Measurements from ENCODE around the gene RAB10.
"Not testable (repeated sequence)": the region's sequence is repeated elsewhere in the genome, so short reads cannot be mapped to it uniquely, and the experiment has no call there.

RAB10 gene

GRCh38 chr2:26100384-26100783 lies 66.5 kb downstream of the RAB10 start:
- DNase-seq: no peak

DNA sequence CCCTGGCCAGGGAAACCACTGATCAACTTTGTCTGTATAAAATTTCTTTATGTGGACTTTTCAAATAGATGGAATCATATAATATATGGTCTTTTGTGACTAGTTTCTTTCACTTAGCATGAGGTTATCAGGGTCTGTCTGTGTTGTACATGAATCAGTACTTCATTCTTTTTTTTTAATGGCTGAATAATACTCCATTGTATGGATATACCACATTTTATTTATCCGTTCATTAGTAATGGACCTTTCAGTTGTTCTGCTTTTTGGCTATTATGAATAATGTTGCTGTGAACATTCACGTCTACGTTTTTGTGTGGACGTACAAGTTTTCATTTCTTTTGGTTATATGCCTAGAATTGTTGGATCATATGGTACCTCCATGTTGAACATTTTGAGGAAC lies 69.9 kb downstream of the RAB10 start:
- DNase-seq: no peak

- DNase-seq: not testable (repeated sequence)
Observed at GRCh38 chr2:26108701-26109100, 74.8 kb downstream of the RAB10 start.

DNA sequence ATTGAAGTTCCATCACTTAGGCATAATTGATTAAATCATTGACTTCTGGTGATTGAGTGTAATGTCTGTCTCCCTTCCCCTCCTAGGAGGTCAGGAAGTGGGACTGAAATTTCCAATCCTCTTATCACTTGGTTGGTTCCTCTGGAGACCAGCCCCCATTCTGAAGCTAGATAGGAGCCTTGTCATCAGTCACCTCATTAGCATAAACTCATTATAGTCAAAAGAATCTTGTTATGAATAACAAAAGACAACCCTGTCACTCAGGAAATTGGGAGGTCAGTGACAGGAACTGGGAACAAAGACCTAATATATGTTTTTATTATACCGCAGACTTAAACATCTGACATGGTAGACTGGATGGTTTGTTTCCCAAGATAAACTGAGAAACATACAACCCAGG lies 78.3 kb downstream of the RAB10 start:
- no peak for DNase-seq

DNA sequence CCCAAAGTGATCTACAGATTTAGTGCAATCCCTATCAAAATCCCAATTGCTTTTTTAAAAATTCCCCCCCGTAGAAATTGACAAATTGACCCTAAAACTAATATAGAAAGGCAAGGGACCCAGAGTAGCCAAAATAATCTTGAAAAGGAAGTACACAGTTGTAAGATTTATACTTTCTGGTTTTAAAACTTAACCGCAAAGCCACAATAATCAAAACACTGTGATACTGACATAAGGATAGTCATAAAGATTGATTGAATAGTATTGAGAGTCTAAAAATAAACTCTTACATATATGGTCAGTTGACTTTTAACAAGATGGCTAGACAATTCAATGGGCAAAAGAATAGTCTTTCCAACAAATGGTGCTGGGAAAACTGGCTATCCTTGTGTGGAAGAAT lies 80.3 kb downstream of the RAB10 start:
- no peak for DNase-seq

DNA sequence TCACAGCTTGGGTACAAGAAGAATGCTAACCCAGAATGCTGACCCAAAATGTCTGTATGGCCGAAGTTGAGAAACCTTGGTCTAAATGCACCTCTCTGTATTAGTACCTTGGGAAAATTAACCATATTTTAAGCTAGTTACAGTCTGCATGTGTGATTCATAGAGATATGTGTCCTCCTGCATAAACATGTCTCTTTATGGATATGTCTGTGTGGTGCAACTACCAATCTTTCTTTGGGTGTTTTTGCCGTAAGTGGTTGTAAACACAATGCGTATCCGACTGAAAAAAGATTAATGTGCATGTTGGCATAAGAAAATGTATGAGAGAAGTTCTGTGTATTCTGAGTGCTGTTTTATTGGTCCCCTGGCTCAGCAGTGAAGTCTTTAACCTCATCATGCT lies 84.8 kb downstream of the RAB10 start:
- no peak for DNase-seq

GRCh38 chr2:26119521-26119920 lies 85.6 kb downstream of the RAB10 start:
- no peak for DNase-seq

DNA sequence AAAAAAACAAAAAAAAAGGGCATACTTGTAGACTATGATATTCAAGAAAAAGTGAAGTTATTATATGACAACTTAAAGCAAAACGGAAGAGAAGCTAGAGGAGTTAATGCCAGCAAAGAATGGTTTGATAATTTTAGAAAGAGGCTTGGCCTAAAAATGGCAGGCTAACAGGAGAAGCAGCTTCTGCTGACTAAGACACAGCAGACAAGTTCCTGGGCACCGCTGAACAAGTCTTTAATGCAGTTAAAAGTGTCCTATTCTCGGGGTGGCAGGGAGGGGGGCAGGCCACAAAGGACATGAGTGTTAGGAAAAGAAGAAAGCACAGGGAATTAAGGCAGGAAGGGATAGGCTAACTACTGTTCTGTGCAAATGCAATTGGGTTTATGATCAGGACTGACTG lies 88.7 kb downstream of the RAB10 start:
- no peak for DNase-seq

GRCh38 chr2:26123426-26123825 lies 89.5 kb downstream of the RAB10 start:
- DNase-seq: no peak

DNA sequence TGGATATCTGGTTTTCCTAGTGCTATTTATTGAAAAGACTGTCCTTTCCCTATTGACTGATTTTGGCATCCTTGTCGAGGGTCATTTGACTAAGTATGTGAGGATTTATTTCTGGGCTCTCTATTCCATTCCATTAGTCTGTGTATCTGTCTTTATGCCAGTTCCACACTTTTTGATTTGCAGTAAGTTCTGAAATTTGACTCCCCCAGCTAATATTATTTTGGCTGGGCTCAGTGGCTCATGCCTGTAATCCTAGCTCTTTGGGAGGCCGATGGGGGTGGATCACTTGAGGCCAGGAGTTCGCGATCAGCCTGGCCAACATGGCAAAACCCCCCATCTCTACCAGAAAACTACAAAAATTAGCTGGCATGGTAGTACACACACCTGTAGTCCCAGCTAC lies 92.2 kb downstream of the RAB10 start:
- DNase-seq: no peak

DNA sequence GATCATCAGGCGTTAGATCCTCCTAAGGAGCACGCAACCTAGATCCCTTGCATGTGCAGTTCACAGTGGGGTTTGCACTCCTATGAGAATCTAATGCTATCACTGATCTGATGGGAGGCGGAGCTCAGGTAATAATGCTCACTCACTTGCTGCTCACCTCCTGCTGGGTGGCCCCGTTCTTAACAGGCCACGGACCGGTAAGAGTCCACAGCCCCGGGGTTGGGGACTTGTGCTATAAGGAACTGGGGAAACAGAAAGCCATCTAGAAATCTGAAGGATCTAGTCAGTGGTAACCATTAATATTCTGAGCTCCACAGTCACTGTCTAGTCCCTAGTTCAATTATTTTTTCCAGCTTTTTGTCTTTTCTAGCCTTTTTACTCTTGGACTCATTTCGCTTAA lies 94.3 kb downstream of the RAB10 start:
- DNase-seq: no peak

DNA sequence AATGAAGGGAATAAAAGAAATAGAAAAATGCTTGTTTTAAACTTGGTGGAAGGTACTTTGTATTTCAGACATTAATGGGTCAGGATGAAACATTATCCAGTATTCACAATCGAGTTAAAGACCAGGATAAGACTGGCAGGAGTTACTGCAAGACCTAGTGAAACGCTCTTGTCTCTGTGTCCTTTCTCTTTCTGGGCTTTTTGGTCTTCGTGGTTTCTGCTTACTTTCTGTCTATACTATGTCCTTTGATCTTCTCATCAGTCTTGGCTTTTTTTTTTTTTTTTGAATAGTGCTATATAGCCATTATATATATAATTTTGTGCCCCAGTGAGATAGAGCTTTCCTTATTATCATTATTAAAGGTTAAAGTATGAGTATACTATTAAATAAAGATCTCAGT lies 96.9 kb downstream of the RAB10 start:
- no peak for DNase-seq

- DNase-seq: no peak
Observed at GRCh38 chr2:26136451-26136850, 102.6 kb downstream of the RAB10 start.

DNA sequence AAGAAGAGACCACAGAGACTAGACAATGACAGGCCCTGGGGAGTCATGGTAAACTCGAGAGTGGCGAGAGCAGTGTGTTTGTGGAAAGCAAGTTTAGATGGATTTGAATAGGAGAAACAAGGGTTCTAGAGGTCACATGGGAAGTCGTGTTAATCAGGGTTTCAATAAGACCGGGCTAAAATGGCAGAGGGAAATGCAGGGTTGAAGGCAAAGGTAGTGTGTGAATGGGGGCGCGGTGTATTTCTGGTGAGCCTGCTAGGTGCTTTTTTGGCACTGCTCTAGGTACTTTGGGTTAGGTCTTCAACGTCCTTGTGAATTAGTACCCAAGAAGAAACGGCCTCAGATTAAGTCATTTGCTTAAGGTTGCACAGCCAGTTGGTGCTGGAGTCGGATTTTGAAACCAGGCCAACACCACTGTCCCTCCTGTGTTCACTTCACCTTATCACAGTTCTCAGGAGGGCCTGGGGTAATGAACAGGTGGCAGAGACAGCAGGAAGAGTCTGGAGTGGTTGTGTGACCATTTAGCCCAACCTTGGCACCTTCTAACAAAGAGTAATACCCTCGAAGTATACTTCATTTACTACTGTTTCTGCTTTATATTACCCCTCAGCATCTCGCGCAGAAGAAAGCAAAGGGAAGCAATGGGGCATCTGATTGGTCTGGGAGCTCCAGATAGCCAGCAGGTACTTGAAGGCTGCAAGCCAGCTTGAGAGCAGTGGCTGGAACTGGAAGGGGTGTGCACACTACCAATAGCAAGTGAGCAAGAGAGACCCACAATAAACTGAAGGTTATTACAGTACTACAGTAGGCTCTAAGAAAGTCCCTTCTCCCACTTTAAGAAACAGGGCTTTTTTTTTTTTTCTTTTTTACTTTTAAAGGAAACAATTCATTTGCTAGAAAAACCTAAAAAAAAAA lies 105.6 kb downstream of the RAB10 start:
- DNase-seq: no peak

DNA sequence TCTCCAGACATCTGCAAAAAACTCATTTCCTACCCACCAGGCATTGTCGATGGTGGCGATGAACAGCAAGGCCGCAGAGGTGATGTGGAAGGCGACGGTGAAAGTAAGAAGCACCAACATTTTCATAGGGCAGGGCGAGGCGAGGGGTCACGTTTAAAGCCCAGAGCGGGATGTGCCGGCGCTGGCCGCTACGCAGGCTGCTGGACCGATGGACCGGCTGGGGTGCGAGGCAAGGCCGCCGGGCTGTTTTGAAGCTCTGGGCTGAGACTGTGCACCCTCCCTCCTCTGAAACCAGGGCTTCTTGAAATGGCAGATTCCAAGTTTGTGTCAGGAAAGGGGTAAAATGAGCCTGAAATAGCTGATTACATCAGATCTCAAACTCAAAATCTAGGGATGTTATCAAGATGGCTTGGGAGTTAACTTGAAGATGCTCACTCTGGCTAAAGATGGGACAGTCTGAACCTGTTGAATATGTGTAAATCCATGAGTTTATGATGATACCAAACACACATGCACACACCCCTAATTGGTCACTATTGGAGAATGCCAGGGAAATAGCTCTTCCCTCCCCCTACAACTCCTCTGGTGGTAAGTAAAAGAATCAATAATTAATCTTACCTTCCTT lies 107.4 kb downstream of the RAB10 start:
- DNase-seq: no peak

- DNase-seq: no peak
Observed at GRCh38 chr2:26144031-26144430, 110.1 kb downstream of the RAB10 start.

GRCh38 chr2:26144953-26145680 lies 111.2 kb downstream of the RAB10 start:
- peak; percentile 50 for DNase-seq

- no peak for DNase-seq
Observed at GRCh38 chr2:26148501-26148900, 114.6 kb downstream of the RAB10 start.

DNA sequence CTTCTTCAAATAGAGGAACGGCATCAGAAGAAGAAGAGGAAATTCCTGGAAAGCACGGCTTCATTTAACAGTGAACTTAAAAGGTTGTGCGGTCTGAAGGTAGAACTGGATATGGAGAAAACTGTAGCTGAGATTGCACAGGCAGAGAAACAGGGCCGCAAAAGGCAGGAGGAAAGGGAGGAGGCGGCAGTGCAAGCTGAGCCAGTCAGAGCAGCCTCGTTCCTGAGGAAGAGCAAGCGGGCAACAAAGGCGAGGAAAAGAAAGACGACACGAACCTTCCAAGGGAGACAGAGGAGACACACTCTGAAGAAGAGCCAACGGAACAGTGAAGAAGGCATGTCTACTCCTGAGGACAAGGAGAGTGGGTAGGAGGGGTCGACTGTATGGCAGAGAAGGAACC lies 116.4 kb downstream of the RAB10 start:
- no peak for DNase-seq

- DNase-seq: no peak
Observed at GRCh38 chr2:26157580-26157979, 123.7 kb downstream of the RAB10 start.

GRCh38 chr2:26161926-26162325 lies 128.0 kb downstream of the RAB10 start:
- no peak for DNase-seq

DNA sequence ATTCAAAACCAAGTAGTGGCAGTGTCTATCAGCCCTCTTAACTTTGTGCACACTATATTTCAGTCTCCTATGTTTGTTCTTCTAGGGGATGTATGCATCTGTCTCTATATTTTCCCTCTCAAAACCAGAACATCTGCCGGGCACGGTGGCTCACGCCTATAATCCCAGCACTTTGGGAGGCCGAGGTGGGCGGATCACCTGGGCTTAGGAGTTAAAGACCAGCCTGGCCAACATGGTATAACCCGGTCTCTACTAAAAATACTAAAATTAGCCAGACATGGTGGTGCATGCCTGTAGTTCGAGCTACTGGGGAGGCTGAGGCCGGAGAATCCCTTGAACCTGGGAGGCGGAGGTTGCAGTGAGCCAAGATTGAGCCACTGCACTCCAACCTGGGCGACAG lies 129.1 kb downstream of the RAB10 start:
- DNase-seq: no peak

- no peak for DNase-seq
Observed at GRCh38 chr2:26164231-26164630, 130.3 kb downstream of the RAB10 start.
